Neural progenitor cell (in vitro differentiated cells): ENCODE data around the gene ST3GAL2. TPM values are rescaled to one million over a fixed set of nuclear protein-coding genes. Genes with fewer than 3 reads are reported as not detected.

Experiments
- DNase-seq: peaks from one replicate; pipeline ENCODE4 v3.0.0-alpha.2; 2016; ENCODE audit warnings: low spot score
- H2AFZ ChIP-seq: fragments of 200-600 bp; sonication (generic); replicated peaks from 2 replicates; pipeline ENCODE4 v1.6.1; 2016; ENCODE audit warnings: antibody characterized with exemption
- H3F3A ChIP-seq: fragments of 200-600 bp; sonication (generic); 2 replicates; pipeline ENCODE4 v1.6.1; 2016; ENCODE audit warnings: antibody characterized with exemption, low read depth
- H3K27ac ChIP-seq: fragments of 200-600 bp; sonication (generic); 2 replicates; pipeline ENCODE4 v1.5.1; 2016; ENCODE audit warnings: mild to moderate bottlenecking
- H3K27me3 ChIP-seq: fragments of 200-600 bp; sonication (generic); 2 replicates; pipeline ENCODE4 v1.6.1; 2016; ENCODE audit warnings: mild to moderate bottlenecking, moderate library complexity
- H3K36me3 ChIP-seq: fragments of 200-600 bp; sonication (generic); 2 replicates; pipeline ENCODE4 v1.5.1; 2016
- H3K4me1 ChIP-seq: fragments of 200-600 bp; sonication (generic); 2 replicates; pipeline ENCODE4 v1.6.1; 2016; ENCODE audit warnings: mixed run types
- H3K4me2 ChIP-seq: fragments of 200-600 bp; sonication (generic); 2 replicates; pipeline ENCODE4 v1.6.1; 2016
- H3K4me3 ChIP-seq: fragments of 200-600 bp; sonication (generic); 2 replicates; pipeline ENCODE4 v1.5.1; 2016
- H3K79me2 ChIP-seq: fragments of 200-600 bp; sonication (generic); 2 replicates; pipeline ENCODE4 v1.6.1; 2016; ENCODE audit warnings: low read depth
- H3K9ac ChIP-seq: fragments of 200-600 bp; sonication (generic); 2 replicates; pipeline ENCODE4 v1.6.1; 2016
- H3K9me3 ChIP-seq: fragments of 200-600 bp; sonication (generic); 2 replicates; pipeline ENCODE4 v1.5.1; 2016; ENCODE audit warnings: low read depth
- H4K20me1 ChIP-seq: fragments of 200-600 bp; sonication (generic); 2 replicates; pipeline ENCODE4 v1.6.1; 2016; ENCODE audit warnings: low read depth
- H3K27ac Mint-ChIP-seq: 3 replicates; pipeline ENCODE4 v1.8.0; 2021; ENCODE audit warnings: mixed read lengths
- H3K27me3 Mint-ChIP-seq: 2 replicates; pipeline ENCODE4 v1.8.0; 2022; ENCODE audit warnings: low read depth, mild to moderate bottlenecking, inconsistent platforms, moderate library complexity, mixed read lengths; ENCODE audit not compliant: insufficient read depth
- H3K36me3 Mint-ChIP-seq: 3 replicates; pipeline ENCODE4 v1.8.0; 2021; ENCODE audit warnings: mixed read lengths
- H3K4me1 Mint-ChIP-seq: 3 replicates; pipeline ENCODE4 v1.8.0; 2021; ENCODE audit warnings: mixed read lengths
- H3K4me3 Mint-ChIP-seq: 3 replicates; pipeline ENCODE4 v1.8.0; 2021; ENCODE audit warnings: mild to moderate bottlenecking, moderate library complexity, mixed read lengths
- H3K9me3 Mint-ChIP-seq: 3 replicates; pipeline ENCODE4 v1.8.0; 2020; ENCODE audit warnings: mixed read lengths
- CTCF ChIP-seq: fragments of 200-600 bp; sonication (generic); IDR thresholded peaks from 2 replicates; pipeline ENCODE4 v1.5.1; 2017; ENCODE audit warnings: antibody characterized with exemption, mild to moderate bottlenecking
- EZH2 ChIP-seq: fragments of 200-600 bp; sonication (generic); IDR thresholded peaks from 2 replicates; pipeline ENCODE4 v1.6.1; 2017; ENCODE audit warnings: antibody characterized with exemption, mild to moderate bottlenecking, moderate library complexity
- EZH2phosphoT487 ChIP-seq: fragments of 200-600 bp; sonication (generic); IDR thresholded peaks from 2 replicates; pipeline ENCODE4 v1.6.1; 2017; ENCODE audit warnings: antibody characterized with exemption
- total RNA-seq: library from RNA; depleted of rRNA; stranded (reverse); fragments of >200 nt; gene quantifications from 2 replicates; pipeline ENCODE4 v1.2.3, GENCODE V29; 2015; ENCODE audit warnings: low replicate concordance

The ST3GAL2 gene
- total RNA-seq, 1 donor from 2014 or later: 11.6 TPM

GRCh38 chr16:70441406-70441990 lies 2.6 kb upstream of the ST3GAL2 start:
- Histone ChIP-seq H2AFZ (no peak overlapping the region), H3K9me3 (no peaks in the 10 kb centered on the region), H3K4me1 (peaks cover 25% of the 10 kb centered on the region), H3K4me3 (no peak overlapping the region), H3F3A (peaks cover 16% of the 10 kb centered on the region), H4K20me1 (peaks cover 19% of the 10 kb centered on the region), H3K36me3 (no peaks in the 10 kb centered on the region), H3K4me2 (no peak overlapping the region), H3K9ac (no peak overlapping the region), H3K27ac (no peak overlapping the region), H3K79me2 (peaks cover 20% of the 10 kb centered on the region), H3K27me3 (no peaks in the 10 kb centered on the region)
- Mint-ChIP-seq H3K27me3 (peaks cover 13% of the 10 kb centered on the region), H3K4me1 (peaks cover 23% of the 10 kb centered on the region), H3K9me3 (no peaks in the 10 kb centered on the region), H3K4me3 (peak overlapping the region; percentile 57), H3K36me3 (no peaks in the 10 kb centered on the region), H3K27ac (no peak overlapping the region)
- DNase-seq: no peak
- TF ChIP-seq EZH2phosphoT487 (no peak), CTCF (no peak), EZH2 (no peak)

GRCh38 chr16:70440009-70440692 lies 1.3 kb upstream of the ST3GAL2 start:
- Histone ChIP-seq H3K27ac (no peak overlapping the region), H3F3A (peaks cover 18% of the 10 kb centered on the region), H2AFZ (peak overlapping the region; percentile 81), H3K79me2 (peaks cover 34% of the 10 kb centered on the region), H3K27me3 (no peaks in the 10 kb centered on the region), H3K36me3 (no peaks in the 10 kb centered on the region), H3K9me3 (no peaks in the 10 kb centered on the region), H3K4me3 (peak overlapping the region; percentile 79), H3K4me2 (peak overlapping the region; percentile 84), H3K4me1 (peaks cover 27% of the 10 kb centered on the region), H4K20me1 (peaks cover 27% of the 10 kb centered on the region), H3K9ac (peak overlapping the region; percentile 49)
- no peak for DNase-seq
- H3K27me3 Mint-ChIP-seq: peaks cover 13% of the 10 kb centered on the region
- H3K27ac Mint-ChIP-seq: peak overlapping the region; percentile 25
- TF ChIP-seq CTCF (no peak), EZH2 (no peak), EZH2phosphoT487 (no peak)
- no peaks in the 10 kb centered on the region for H3K9me3 Mint-ChIP-seq
- peaks cover 25% of the 10 kb centered on the region for H3K4me1 Mint-ChIP-seq
- peak overlapping the region; percentile 93 for H3K4me3 Mint-ChIP-seq
- no peaks in the 10 kb centered on the region for H3K36me3 Mint-ChIP-seq

GRCh38 chr16:70438585-70438968 lies 323 bp downstream of the ST3GAL2 start:
- Histone ChIP-seq H3K79me2 (peaks cover 50% of the 10 kb centered on the region), H3K36me3 (no peaks in the 10 kb centered on the region), H4K20me1 (peaks cover 27% of the 10 kb centered on the region), H3K9ac (peak overlapping the region; percentile 61), H3K4me2 (peak overlapping the region; percentile 98), H2AFZ (no peak overlapping the region), H3K9me3 (no peaks in the 10 kb centered on the region), H3F3A (peaks cover 18% of the 10 kb centered on the region), H3K27ac (no peak overlapping the region), H3K27me3 (no peaks in the 10 kb centered on the region), H3K4me1 (peaks cover 27% of the 10 kb centered on the region), H3K4me3 (peak overlapping the region; percentile 79)
- TF ChIP-seq EZH2: no peak
- no peak for TF ChIP-seq EZH2phosphoT487
- no peak for TF ChIP-seq CTCF
- H3K36me3 Mint-ChIP-seq: peaks cover 7% of the 10 kb centered on the region
- H3K27ac Mint-ChIP-seq: peak overlapping the region; percentile 89
- peaks cover 11% of the 10 kb centered on the region for H3K27me3 Mint-ChIP-seq
- H3K4me1 Mint-ChIP-seq: peaks cover 38% of the 10 kb centered on the region
- no peaks in the 10 kb centered on the region for H3K9me3 Mint-ChIP-seq
- peak overlapping the region; percentile 95 for H3K4me3 Mint-ChIP-seq
- no peak for DNase-seq
